Measurements from ENCODE around the gene OR7A10.

The OR7A10 gene

DNA sequence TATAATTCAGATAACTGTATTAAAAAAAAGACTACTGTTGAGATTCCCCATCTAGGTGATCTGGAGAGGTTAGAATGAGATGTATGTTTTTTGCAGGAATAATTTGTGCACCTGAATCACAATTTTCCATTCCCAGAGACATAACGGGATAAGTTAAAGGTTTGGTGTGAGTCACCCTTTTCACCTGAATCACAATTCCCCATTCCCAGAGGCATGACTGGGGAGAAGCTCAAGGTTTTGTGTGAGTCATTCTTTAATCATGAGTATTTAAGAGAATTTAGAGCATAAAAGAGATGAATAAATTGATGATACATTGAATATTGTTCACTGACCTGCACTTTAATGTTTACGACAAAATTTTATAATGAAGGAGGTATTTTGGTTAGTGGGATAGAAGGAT lies 22.7 kb downstream of the OR7A10 start:
- no peak for DNase-seq (ENCODE audit: low read depth)
- TF ChIP-seq CTCF (IDR thresholded peaks at IDR 0.05; ENCODE audit: control insufficient read depth, extremely low read depth, insufficient read depth): no peak
- H3K4me3 ChIP-seq (ENCODE audit: low read depth, low read length): no peak overlapping the region

- no peak for DNase-seq (ENCODE audit: low read depth)
- no peak for TF ChIP-seq CTCF (IDR thresholded peaks at IDR 0.05; ENCODE audit: control insufficient read depth, extremely low read depth, insufficient read depth)
- H3K4me3 ChIP-seq (ENCODE audit: low read depth, low read length): no peak overlapping the region
These were observed 26.8 kb downstream of the OR7A10 start for GRCh38 chr19:14821937-14822336.

DNA sequence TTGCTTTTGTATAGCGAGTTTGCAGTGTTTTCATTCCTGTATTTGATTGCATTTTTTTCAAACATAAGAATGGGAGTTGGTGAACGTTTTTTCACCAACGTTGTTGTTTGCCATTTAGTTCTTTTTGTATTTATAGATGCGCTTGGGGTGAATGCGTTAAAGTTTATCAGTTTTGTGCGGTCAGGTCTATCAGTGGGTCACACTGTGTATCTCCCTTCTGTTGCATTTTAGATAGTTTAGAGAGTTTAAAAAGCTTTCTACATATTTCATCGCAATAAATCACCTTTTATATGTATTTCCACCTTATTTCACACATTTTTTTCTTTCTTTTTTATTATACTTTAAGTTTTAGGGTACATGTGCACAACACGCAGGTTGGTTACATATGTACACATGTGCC lies 30.1 kb downstream of the OR7A10 start:
- no peak overlapping the region for H3K4me3 ChIP-seq (ENCODE audit: low read depth, low read length)
- no peak for TF ChIP-seq CTCF (IDR thresholded peaks at IDR 0.05; ENCODE audit: control insufficient read depth, extremely low read depth, insufficient read depth)
- DNase-seq (ENCODE audit: low read depth): no peak

- TF ChIP-seq CTCF (IDR thresholded peaks at IDR 0.05; ENCODE audit: control insufficient read depth, extremely low read depth, insufficient read depth): no peak
- no peak for DNase-seq (ENCODE audit: low read depth)
These were observed 31.7 kb downstream of the OR7A10 start for GRCh38 chr19:14817052-14817451.

DNA sequence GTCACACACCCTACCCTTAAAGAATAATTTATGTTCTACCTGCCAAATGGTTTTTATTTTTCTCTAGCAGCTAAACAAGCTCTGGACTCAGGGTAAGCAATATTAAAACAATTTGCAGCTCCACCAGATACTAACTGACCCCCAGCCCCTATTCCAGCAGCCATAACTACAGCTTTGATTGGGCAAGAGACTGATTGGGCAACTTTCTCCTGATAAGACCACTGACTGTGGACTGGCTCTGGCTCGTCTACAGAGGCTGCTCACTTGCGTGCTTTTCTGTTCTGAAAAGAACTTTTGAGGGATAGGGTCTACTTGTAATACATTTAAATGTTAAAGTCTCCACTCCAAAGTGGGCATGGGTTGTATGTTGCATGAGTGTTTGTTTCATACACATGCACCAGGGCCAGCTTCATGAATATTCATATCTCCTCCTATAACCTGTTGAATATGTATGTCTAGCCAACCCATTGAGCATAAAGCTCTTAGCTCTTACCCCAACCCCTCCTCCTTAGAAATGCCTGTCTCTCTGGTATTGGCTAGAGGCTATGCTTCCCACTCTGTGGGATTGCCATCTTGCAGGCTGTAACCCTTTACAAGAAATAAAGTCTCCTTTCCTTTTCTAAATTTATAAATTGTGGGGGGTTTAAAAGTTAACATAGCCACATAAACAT lies 33.6 kb downstream of the OR7A10 start:
- no peak for TF ChIP-seq CTCF (IDR thresholded peaks at IDR 0.05; ENCODE audit: control insufficient read depth, extremely low read depth, insufficient read depth)
- no peak for DNase-seq (ENCODE audit: low read depth)
- H3K4me3 ChIP-seq (ENCODE audit: low read depth, low read length): no peak overlapping the region

More at GRCh38 chr19:14817052-14817451, 31.7 kb downstream of the OR7A10 start:
- H3K4me3 ChIP-seq (ENCODE audit: low read depth, low read length): no peak overlapping the region

DNA sequence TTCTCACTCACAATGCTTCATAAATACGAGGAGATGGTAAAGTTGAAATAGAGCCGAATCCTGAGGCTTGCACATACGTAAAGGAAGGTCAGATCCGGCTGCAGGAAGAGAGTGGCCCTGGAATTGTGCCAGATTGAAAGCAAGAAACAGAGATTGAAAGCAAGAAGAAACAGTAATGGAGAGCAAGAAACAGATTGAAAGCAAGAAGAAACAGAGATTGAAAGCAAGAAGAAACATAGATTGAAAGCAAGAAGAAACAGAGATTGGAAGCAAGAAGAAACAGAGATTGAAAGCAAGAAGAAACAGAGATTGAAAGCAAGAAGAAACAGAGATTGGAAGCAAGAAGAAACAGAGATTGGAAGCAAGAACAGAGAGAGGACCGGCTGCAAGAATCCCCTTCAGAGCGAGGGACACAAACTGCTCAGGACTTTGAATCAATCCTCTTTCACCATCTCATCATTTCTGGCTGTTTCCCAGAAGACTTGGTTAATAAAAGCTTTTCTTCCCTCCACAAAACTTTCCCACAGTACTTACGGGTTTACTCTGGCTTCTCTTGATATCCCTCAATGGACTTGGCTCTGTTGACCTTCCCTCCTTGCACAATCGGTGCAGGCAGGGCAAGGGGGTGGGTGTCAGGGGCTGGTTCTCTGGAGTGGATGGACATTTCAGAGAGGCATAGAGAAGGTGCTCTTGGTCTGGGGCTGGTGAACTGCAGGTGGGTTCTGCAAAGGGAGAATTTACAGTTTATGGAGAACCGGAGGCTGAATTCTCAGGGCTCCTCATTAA lies 39.3 kb downstream of the OR7A10 start:
- TF ChIP-seq CTCF (IDR thresholded peaks at IDR 0.05; ENCODE audit: control insufficient read depth, extremely low read depth, insufficient read depth): no peak
- no peak overlapping the region for H3K4me3 ChIP-seq (ENCODE audit: low read depth, low read length)
- DNase-seq (ENCODE audit: low read depth): no peak

Measured in LNCaP clone FGC (cell line).